Gastrocnemius medialis (tissue), 4 donors: Measurements from ENCODE around the gene PRORP.

ENCODE experiments used
- CTCF ChIP-seq, 5 experiments: fragments of 450-650 bp in 3 of 5; fragments of 200-600 bp in 2 of 5; sonication (generic) in 2 of 5; IDR thresholded peaks in 4 of 5; conservative IDR thresholded peaks in 1 of 5; 1 replicate in 4 of 5; 2 replicates in 1 of 5; pipeline ENCODE4 v1.5.1; 2016 to 2019; ENCODE audit warnings: antibody characterized with exemption in 5 of 5, mild to moderate bottlenecking in 3 of 5, moderate library complexity in 3 of 5
- POLR2A ChIP-seq, 2 donors: fragments of 450-650 bp; IDR thresholded peaks; one replicate each; pipeline ENCODE4 v1.6.1; 2017; ENCODE audit warnings: antibody characterized with exemption in 2 of 2, mild to moderate bottlenecking in 2 of 2, moderate library complexity in 2 of 2

- TF ChIP-seq POLR2A (IDR thresholded peaks at IDR 0.05) (no peak), CTCF (IDR thresholded peaks at IDR 0.05 in 4 of 5, conservative IDR thresholded peaks at IDR 0.05 in 1 of 5) (no peak)
These were observed 36.8 kb downstream of the PRORP start for GRCh38 chr14:35158951-35159653.
